IMR-90 (cell line): ENCODE results near the gene GAL3ST1. TPM values are rescaled to one million over a fixed set of nuclear protein-coding genes. Genes with fewer than 3 reads are reported as not detected.

Source experiments
- ATAC-seq: fragments of 200-7000 bp; cut with Tn5 transposase; 2 replicates; pipeline ENCODE4 v1.9.1; 2020; ENCODE audit warnings: low read depth, mild to moderate bottlenecking, moderate library complexity
- BruUV-seq: library from RNA; stranded (reverse); fragments of 400-500 nt; replicated peaks from 2 replicates; lab custom pipeline; 2021; lab: Mats Ljungman, UMichigan
- CTCF ChIA-PET: fragments of 300-600 bp; formaldehyde crosslinking; extraction: SDS; loops from one replicate; lab custom pipeline; 2021; ENCODE audit warnings: antibody characterized with exemption; lab: Yijun Ruan, JAX
- POLR2A ChIA-PET: fragments of 300-600 bp; sonication (Branson Sonifier 250); formaldehyde crosslinking; loops from one replicate; lab custom pipeline; 2022; ENCODE audit warnings: antibody characterized with exemption; ENCODE audit not compliant: unreplicated experiment; lab: Charles Lee
- DNase-seq: peaks from one replicate; pipeline ENCODE4 v3.0.0; 2013
- H2AFZ ChIP-seq: replicated peaks from 2 replicates; pipeline ENCODE3; 2013; ENCODE audit warnings: low read length, mild to moderate bottlenecking; ENCODE audit not compliant: poor library complexity
- H2AK5ac ChIP-seq: 2 replicates; pipeline ENCODE4 v1.6.1; 2013; ENCODE audit warnings: low read depth, low read length, inconsistent platforms
- H2AK9ac ChIP-seq: replicated peaks from 2 replicates; pipeline ENCODE3; 2013; ENCODE audit warnings: mild to moderate bottlenecking, low read depth, low read length, moderate library complexity; ENCODE audit not compliant: poor library complexity
- H2BK120ac ChIP-seq: 2 replicates; pipeline ENCODE4 v1.6.1; 2013; ENCODE audit warnings: low read depth, low read length, inconsistent platforms
- H2BK15ac ChIP-seq: 3 replicates; pipeline ENCODE4 v1.6.1; 2013; ENCODE audit warnings: low read depth, low read length, inconsistent platforms
- H2BK20ac ChIP-seq: 2 replicates; pipeline ENCODE4 v1.6.1; 2013; ENCODE audit warnings: low read depth, mild to moderate bottlenecking, inconsistent platforms, low read length, moderate library complexity
- H2BK5ac ChIP-seq: 2 replicates; pipeline ENCODE4 v1.6.1; 2013; ENCODE audit warnings: mild to moderate bottlenecking, low read depth, low read length, inconsistent platforms; ENCODE audit not compliant: poor library complexity, severe bottlenecking
- H3K14ac ChIP-seq: replicated peaks from 2 replicates; pipeline ENCODE4 v1.6.1; 2013; ENCODE audit warnings: low read depth, low read length, inconsistent platforms
- H3K18ac ChIP-seq: 2 replicates; pipeline ENCODE4 v1.6.1; 2013; ENCODE audit warnings: low read depth, low read length, control low read depth
- H3K23ac ChIP-seq: 2 replicates; pipeline ENCODE4 v1.6.1; 2013; ENCODE audit warnings: low read depth, low read length, inconsistent platforms
- H3K27ac ChIP-seq: 2 replicates; pipeline ENCODE4 v1.5.1; 2013; ENCODE audit warnings: mild to moderate bottlenecking, control low read depth, low read length; ENCODE audit not compliant: insufficient read depth
- H3K27me3 ChIP-seq: 2 replicates; pipeline ENCODE4 v1.6.1; 2013; ENCODE audit warnings: low read length; ENCODE audit not compliant: control insufficient read depth, insufficient read depth
- H3K36me3 ChIP-seq: 2 replicates; pipeline ENCODE4 v1.6.1; 2013; ENCODE audit warnings: low read length, mixed read lengths; ENCODE audit not compliant: control insufficient read depth, insufficient read depth
- H3K4ac ChIP-seq: 2 replicates; pipeline ENCODE4 v1.6.1; 2013; ENCODE audit warnings: low read depth, low read length, inconsistent platforms
- H3K4me1 ChIP-seq: 2 replicates; pipeline ENCODE4 v1.6.1; 2013; ENCODE audit warnings: low read length, mixed read lengths; ENCODE audit not compliant: control insufficient read depth, insufficient read depth
- H3K4me2 ChIP-seq: 2 replicates; pipeline ENCODE4 v1.6.1; 2013; ENCODE audit warnings: low read depth, mild to moderate bottlenecking, control low read depth, low read length, moderate library complexity
- H3K4me3 ChIP-seq: 2 replicates; pipeline ENCODE4 v1.5.1; 2013; ENCODE audit warnings: low read depth, mild to moderate bottlenecking, control low read depth, low read length, moderate library complexity; ENCODE audit not compliant: insufficient read depth
- H3K56ac ChIP-seq: 2 replicates; pipeline ENCODE4 v1.6.1; 2013; ENCODE audit warnings: low read length, inconsistent platforms; ENCODE audit not compliant: insufficient read depth; ENCODE audit errors: extremely low read depth
- H3K79me1 ChIP-seq, 2 experiments: 2 replicates each; pipeline ENCODE4 v1.6.1; 2013; ENCODE audit warnings: low read length in 2 of 2, inconsistent platforms in 1 of 2, low read depth in 1 of 2
- H3K9ac ChIP-seq: 2 replicates; pipeline ENCODE4 v1.6.1; 2013; ENCODE audit warnings: low read depth, low read length, control low read depth
- H3K9me1 ChIP-seq: 2 replicates; pipeline ENCODE4 v1.6.1; 2013; ENCODE audit warnings: low read length, inconsistent platforms; ENCODE audit not compliant: insufficient read depth
- H3K9me3 ChIP-seq: 2 replicates; pipeline ENCODE4 v1.6.1; 2013; ENCODE audit warnings: low read length; ENCODE audit not compliant: control insufficient read depth, insufficient read depth
- H4K20me1 ChIP-seq: 2 replicates; pipeline ENCODE4 v1.6.1; 2013; ENCODE audit warnings: low read length, inconsistent platforms; ENCODE audit not compliant: insufficient read depth
- H4K5ac ChIP-seq: 2 replicates; pipeline ENCODE4 v1.6.1; 2013; ENCODE audit warnings: mild to moderate bottlenecking, low read depth, low read length, control low read depth
- H4K8ac ChIP-seq, 2 experiments: 2 replicates each; pipeline ENCODE4 v1.6.1; 2013; ENCODE audit warnings: low read depth in 2 of 2, low read length in 2 of 2, control low read depth in 1 of 2, inconsistent platforms in 1 of 2
- H4K91ac ChIP-seq: 2 replicates; pipeline ENCODE4 v1.6.1; 2013; ENCODE audit warnings: low read depth, low read length, inconsistent platforms; ENCODE audit not compliant: insufficient read depth
- CEBPB ChIP-seq: IDR thresholded peaks from 2 replicates; pipeline ENCODE4 v1.6.1; 2012; ENCODE audit warnings: low read depth, low read length, improper control_type of control experiment
- ELK1 ChIP-seq: fragments of 150-350 bp; IDR thresholded peaks from 2 replicates; pipeline ENCODE4 v1.6.1; 2016; ENCODE audit warnings: low read depth, mild to moderate bottlenecking, low read length, moderate library complexity, borderline replicate concordance
- POLR2A ChIP-seq: IDR thresholded peaks from 2 replicates; pipeline ENCODE4 v1.6.1; 2012; ENCODE audit warnings: mild to moderate bottlenecking, low read depth, low read length
- RAD21 ChIP-seq: IDR thresholded peaks from 2 replicates; pipeline ENCODE4 v1.6.1; 2012; ENCODE audit warnings: low read length, improper control_type of control experiment
- WGBS, 2 experiments: methylation state at CpG; one replicate each; pipeline versions ENCODE4 v1.1.5 to v1.1.7; 2013; ENCODE audit warnings: missing lambda C conversion rate in 2 of 2; ENCODE audit not compliant: insufficient read length in 1 of 2; ENCODE audit errors: extremely low coverage in 2 of 2; 5-methylcytosine and 5-hydroxymethylcytosine counted together
- dilution Hi-C: fragments of 300-500 bp; cut with HindIII; formaldehyde crosslinking; loops from one replicate; pipeline ENCODE4 v1.14.3; 2018; ENCODE audit warnings: low sequenced_read_pairs; ENCODE audit not compliant: unreplicated experiment
- in situ Hi-C: fragments of 300-500 bp; cut with MboI; formaldehyde crosslinking; loops from 3 replicates; pipeline ENCODE4 v1.14.3; 2019; ENCODE audit warnings: low sequenced_read_pairs, inconsistent platforms, mixed read lengths
- intact Hi-C: fragments of 100-400 bp; cut with micrococcal nuclease; formaldehyde crosslinking; loops from 2 replicates; pipeline ENCODE4 v1.10.0; 2022
- polyA plus RNA-seq, 3 experiments: library from polyadenylated mRNA; depleted of rRNA; stranded (reverse); fragments of >200 nt; gene quantifications; 2 replicates each; pipeline ENCODE4 v1.2.3, GENCODE V29; 2012; ENCODE audit warnings: low replicate concordance in 1 of 3
- total RNA-seq: library from RNA; depleted of rRNA; stranded (reverse); fragments of >200 nt; gene quantifications from 2 replicates; pipeline ENCODE4 v1.2.3, GENCODE V29; 2012

GAL3ST1 gene
- total and polyA plus RNA-seq, 2 of the 4 experiments (the other 2 are of a cell fraction): not detected

- Histone ChIP-seq H3K27ac (no peak overlapping the region), H2AFZ (no peak overlapping the region), H4K91ac (no peak overlapping the region), H3K9ac (no peak overlapping the region), H4K5ac (no peak overlapping the region), H3K4me1 (no peaks in the 10 kb centered on the region), H3K23ac (no peak overlapping the region), H3K18ac (no peak overlapping the region), H2AK9ac (no peak overlapping the region), H4K20me1 (no peaks in the 10 kb centered on the region), H3K14ac (no peak overlapping the region), H2BK5ac (no peak overlapping the region), H3K4me2 (no peak overlapping the region), H3K9me3 (no peaks in the 10 kb centered on the region), H4K8ac (no peak overlapping the region), H2BK120ac (no peak overlapping the region), H3K79me1 (no peaks in the 10 kb centered on the region), H2BK15ac (no peak overlapping the region), H3K36me3 (no peaks in the 10 kb centered on the region), H2AK5ac (no peak overlapping the region), H3K27me3 (peaks cover 36% of the 10 kb centered on the region), H2BK20ac (no peak overlapping the region), H3K4ac (no peak overlapping the region), H3K56ac (no peak overlapping the region), H3K4me3 (no peak overlapping the region), H3K9me1 (no peaks in the 10 kb centered on the region)
- CTCF ChIA-PET: no interaction called here
- in situ Hi-C loops (no loop called here), intact Hi-C loops (no loop called here), dilution Hi-C loops (no loop called here)
- no TSS peak for BruUV-seq
- no peak for DNase-seq
- 73% methylated on average over 2 of the region's 8 CpGs; no CpG with 5 or more reads in 1 of the 2 experiments for WGBS, 2 experiments
- TF ChIP-seq RAD21: no peak
- TF ChIP-seq ELK1: no peak
- no peak for TF ChIP-seq CEBPB
- no peak for TF ChIP-seq POLR2A
- ATAC-seq: no peak
- POLR2A ChIA-PET: no interaction called here
Observed at GRCh38 chr22:30523646-30524489, 50.6 kb downstream of the GAL3ST1 start.
